Mesodermal cell (in vitro differentiated cells): ENCODE data around the gene CASZ1.

Experiments used
- H3K27ac ChIP-seq: 2 replicates; pipeline ENCODE4 v1.7.0; 2013; ENCODE audit warnings: mild to moderate bottlenecking, low read depth, low read length, moderate library complexity; ENCODE audit not compliant: severe bottlenecking
- H3K36me3 ChIP-seq: 2 replicates; pipeline ENCODE4 v1.7.1; 2013; ENCODE audit warnings: mild to moderate bottlenecking, low read length, moderate library complexity; ENCODE audit not compliant: control insufficient read depth, insufficient read depth
- H3K4me1 ChIP-seq: one replicate; pipeline ENCODE4 v1.7.1; 2013; ENCODE audit warnings: mild to moderate bottlenecking, low read length; ENCODE audit not compliant: insufficient read depth, control insufficient read depth, poor library complexity, severe bottlenecking
- H3K4me3 ChIP-seq: 2 replicates; pipeline ENCODE4 v1.7.0; 2013; ENCODE audit warnings: low read length, control low read depth, mild to moderate bottlenecking; ENCODE audit not compliant: insufficient read depth, poor library complexity, severe bottlenecking; ENCODE audit errors: extremely low read depth
- H3K9me3 ChIP-seq: 2 replicates; pipeline ENCODE4 v1.7.1; 2013; ENCODE audit warnings: mild to moderate bottlenecking, low read length, moderate library complexity; ENCODE audit not compliant: control insufficient read depth
- WGBS, 2 experiments: methylation state at CpG; one replicate each; pipeline ENCODE4 v1.1.5; 2013; ENCODE audit warnings: missing lambda C conversion rate in 2 of 2; ENCODE audit not compliant: insufficient coverage in 2 of 2; 5-methylcytosine and 5-hydroxymethylcytosine counted together

Gene CASZ1

DNA sequence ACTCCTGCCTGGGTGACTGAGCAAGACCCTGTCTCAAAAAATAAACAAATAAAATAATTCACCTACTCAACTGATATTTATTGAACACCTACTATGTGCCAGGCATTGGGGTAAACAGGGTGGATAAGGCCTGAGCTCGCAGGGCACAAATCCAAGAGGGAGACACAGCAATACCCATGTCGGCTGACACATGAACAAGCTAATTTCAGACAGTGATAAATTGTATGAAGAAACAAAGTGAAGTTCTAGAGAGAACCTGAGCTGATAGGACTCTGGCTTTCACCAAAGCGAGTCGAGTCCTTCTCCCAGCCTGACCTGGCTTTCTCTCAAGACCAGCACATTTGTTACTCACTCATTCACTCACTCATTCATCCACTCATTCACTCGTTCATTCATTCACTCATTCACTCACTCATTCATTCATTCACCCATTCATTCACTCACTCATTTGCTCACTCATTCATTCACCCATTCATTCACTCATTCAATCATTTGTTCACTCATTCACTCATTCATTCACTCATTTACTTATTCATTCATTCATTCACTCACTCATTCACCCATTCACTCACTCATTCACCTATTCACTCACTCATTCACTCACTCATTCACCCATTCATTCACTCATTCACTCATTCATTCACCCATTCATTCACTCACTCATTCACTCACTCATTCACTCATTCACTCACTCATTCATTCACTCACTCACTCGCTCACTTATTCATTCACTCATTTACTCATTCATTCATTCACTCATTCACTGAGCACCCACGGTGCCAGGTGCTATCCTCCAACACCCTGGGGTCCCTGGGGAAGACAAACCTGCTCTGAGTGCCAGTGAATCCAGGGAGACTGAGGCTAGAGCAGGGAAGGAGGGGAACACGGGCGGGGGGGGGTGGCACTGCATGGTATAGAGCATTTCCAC is 37.4 kb upstream of the CASZ1 start:
- Histone ChIP-seq H3K4me1 (peaks cover 8% of the 10 kb centered on the region), H3K36me3 (no peaks in the 10 kb centered on the region), H3K27ac (no peak overlapping the region), H3K4me3 (no peak overlapping the region), H3K9me3 (no peaks in the 10 kb centered on the region)
- 73 to 78% methylated on average over 6 of the region's 9 CpGs for WGBS, 2 experiments

DNA sequence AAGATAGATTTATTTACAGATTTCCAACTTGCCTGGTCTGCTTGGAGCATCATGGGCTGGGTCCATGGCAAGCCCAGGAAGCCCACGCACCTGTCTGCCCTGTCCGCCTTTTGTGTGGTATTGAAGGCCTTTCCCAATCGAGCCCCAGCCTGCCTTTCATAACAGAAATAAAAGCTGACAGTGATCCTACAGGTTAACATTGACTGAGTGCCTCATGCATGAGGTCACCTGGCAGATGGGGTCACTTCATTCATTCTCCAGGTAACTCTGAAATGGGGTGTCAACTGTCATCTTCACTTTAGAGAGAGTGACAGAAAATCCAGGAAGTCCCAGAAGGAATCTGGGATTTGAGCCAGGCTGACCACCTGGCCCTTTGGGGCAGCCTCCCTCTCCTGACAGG is 36.3 kb upstream of the CASZ1 start:
- Histone ChIP-seq H3K27ac (no peak overlapping the region), H3K9me3 (no peaks in the 10 kb centered on the region), H3K4me3 (no peak overlapping the region), H3K36me3 (no peaks in the 10 kb centered on the region), H3K4me1 (peaks cover 8% of the 10 kb centered on the region)
- WGBS, 2 experiments = 96 to 100% methylated on average over 2 to 3 of the region's 3 CpGs

DNA sequence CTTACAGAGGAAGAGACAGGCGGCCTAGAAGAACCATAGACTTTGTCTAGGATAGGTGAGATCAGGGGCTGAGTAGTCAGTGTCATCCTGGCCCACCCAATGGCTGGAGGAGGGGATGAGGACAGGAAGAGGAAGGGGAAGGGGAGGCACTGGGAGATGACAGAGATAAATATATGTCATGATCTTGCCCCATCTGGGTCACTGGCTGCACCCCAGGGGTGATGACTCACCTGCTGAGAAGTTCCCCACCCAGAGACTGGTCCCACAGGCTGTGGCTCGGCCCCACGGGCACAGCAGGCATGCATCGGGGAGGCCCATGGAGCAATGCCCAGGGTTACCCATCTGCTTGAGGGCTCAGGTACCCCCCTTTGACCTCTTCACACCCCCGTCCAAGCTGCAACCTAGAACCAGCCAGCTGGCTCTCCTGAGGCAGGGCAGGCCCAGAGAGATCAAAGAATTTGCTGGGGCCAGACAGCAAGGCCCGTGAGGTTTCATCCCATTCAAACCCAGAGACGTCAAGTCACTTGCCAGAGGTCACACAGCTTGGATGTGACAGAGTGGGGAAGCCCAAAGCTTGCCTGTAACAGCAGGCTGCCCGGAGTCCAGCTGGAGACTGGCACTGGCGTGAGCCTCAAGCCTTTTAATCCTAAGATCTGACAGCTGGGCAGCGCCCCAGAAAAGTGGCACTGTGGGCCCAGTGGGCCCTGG is 34.7 kb upstream of the CASZ1 start:
- H3K27ac ChIP-seq = no peak overlapping the region
- no peaks in the 10 kb centered on the region for H3K36me3 ChIP-seq
- no peaks in the 10 kb centered on the region for H3K9me3 ChIP-seq
- peaks cover 8% of the 10 kb centered on the region for H3K4me1 ChIP-seq
- WGBS, 2 experiments = 84% methylated on average over 9 to 10 of the region's 10 CpGs
- H3K4me3 ChIP-seq = no peak overlapping the region

DNA sequence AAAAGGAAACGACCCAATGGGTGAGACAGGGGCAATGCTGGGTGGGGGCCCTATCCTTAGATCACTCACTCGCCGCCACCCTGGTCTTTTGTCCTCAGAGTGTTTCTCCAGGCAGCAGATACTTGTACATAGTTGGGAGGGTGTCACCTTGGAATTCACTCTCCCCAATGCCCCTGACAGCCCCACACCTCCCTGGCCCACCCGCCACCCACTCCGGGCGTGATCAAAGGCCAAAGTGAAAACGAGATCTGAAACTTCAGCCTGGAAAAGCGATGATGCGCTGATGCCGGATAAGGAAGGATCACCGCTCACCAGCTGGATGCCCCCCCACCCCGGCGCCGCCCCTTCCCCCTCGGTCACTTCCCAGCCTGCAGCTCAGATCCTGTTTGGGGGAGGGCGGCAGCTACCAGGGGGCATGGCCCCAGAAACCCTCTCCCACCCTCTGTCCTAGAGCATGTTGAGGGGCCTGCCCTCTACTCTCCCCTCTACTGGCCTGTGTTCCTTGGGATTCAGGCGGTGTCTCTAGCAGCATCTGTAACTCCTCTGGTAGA is 33.6 kb upstream of the CASZ1 start:
- Histone ChIP-seq H3K4me1 (peaks cover 8% of the 10 kb centered on the region), H3K27ac (no peak overlapping the region), H3K4me3 (no peak overlapping the region), H3K9me3 (no peaks in the 10 kb centered on the region), H3K36me3 (no peaks in the 10 kb centered on the region)
- 69 to 74% methylated on average over 9 to 12 of the region's 17 CpGs for WGBS, 2 experiments

DNA sequence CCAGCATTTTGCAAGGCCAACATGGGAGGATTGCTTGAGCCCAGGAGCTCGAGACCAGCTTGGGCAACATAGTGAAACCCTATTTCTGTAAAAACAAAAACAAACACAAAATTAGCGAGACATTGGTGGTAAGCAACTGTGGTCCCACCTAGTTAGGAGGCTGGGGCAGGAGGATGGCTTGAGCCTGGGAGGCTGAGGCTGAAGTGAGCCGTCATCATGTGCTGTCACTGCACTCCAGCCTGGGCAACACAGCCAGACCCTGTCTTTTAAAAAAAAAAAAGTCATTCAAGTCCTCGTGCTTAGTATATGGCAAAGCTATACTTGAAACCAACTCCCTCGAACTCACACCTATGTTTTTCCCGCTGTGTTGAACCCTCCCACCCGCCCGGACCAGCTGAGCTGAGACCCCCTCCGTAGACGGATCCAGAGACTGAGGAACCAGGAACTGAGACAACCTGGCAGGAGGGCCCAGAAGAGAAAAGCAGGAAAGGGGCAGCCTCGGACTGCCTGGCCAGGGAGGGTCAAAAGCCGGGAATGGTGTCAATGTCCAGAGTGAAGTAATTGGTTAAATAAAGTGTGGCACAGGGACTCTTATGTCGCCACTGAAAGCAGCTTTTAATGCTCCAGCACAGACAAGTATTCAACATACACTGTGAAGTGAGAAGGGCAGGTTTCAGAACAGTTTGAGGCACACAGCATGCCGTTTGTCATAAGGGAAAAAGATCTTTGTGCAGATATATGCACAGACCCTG is 32.8 kb upstream of the CASZ1 start:
- 81 to 90% methylated on average over 12 of the region's 14 CpGs for WGBS, 2 experiments
- no peak overlapping the region for H3K27ac ChIP-seq
- no peaks in the 10 kb centered on the region for H3K9me3 ChIP-seq
- H3K4me1 ChIP-seq = peaks cover 8% of the 10 kb centered on the region
- H3K36me3 ChIP-seq = no peaks in the 10 kb centered on the region
- no peak overlapping the region for H3K4me3 ChIP-seq

DNA sequence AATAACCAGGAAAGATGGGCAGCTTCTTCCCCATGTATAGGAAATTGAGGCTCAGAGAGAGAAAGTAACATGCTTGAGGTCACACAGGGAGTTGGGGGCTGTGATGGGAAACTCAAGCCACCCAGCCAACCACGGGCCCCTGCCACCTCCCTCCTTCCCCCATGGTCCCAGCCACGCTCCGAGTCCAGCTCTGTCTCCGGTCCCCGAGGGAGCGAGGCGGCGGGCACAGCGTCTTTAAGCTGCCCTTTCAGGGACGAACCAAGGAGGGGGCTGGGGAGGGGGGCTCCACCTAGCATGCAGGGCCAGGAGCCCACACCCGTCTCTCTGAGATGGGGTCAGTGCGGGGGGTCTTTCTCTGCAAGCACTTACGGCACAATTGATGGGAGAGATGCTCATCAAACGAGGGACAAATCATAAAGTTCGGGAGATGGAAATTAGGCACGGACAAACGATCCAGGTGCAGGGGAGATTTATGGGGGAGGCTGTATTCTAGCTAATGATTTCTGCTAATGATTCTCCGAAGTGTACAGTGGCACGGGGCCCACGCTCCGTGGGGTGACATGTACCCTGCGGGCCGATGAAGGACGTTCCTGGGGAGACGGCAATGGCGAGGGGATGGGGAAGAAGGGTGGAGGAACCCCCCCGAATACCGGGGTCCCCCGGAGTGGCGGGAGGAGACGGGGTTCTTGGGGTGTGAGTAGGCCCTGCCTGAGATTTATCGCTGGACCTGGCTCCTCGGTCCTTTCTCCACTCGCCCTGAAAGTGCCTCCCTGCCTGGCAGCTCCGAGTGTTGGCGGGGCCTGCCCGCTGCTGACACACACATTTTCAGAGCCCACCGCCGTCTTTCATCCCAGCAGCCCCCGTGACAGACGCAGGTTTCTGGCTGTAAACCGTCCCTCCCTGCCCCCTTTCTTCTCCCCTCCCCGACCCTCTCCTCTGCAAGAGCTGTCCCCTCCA is 31.2 kb upstream of the CASZ1 start:
- 91 to 92% methylated on average over 35 to 37 of the region's 43 CpGs for WGBS, 2 experiments
- H3K4me3 ChIP-seq = no peak overlapping the region
- H3K36me3 ChIP-seq = no peaks in the 10 kb centered on the region
- no peak overlapping the region for H3K27ac ChIP-seq
- no peaks in the 10 kb centered on the region for H3K9me3 ChIP-seq
- H3K4me1 ChIP-seq = peaks cover 13% of the 10 kb centered on the region

DNA sequence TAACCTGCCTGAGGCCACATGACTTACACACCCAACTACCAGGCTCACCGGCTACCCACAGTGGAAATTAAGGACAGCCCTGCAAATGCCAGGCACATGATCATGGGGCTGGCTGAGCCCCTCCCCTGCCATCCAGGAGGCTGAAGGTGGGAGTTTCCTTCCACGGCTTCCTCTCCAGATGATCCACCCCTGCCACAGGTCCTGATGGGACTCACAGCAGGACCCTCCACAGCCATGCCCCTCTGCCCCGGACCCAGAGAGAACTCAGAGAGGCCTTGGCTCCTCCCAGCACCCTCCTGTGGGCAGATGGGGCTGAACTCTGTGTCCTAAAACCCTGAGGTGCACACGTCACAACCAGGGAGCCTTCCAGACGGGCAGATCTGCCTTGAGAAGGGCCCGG is 29.1 kb upstream of the CASZ1 start:
- H3K4me3 ChIP-seq = no peak overlapping the region
- no peak overlapping the region for H3K27ac ChIP-seq
- peaks cover 10% of the 10 kb centered on the region for H3K4me1 ChIP-seq
- no peaks in the 10 kb centered on the region for H3K36me3 ChIP-seq
- WGBS, 2 experiments = 82 to 85% methylated on average over 6 of the region's 6 CpGs
- no peaks in the 10 kb centered on the region for H3K9me3 ChIP-seq

DNA sequence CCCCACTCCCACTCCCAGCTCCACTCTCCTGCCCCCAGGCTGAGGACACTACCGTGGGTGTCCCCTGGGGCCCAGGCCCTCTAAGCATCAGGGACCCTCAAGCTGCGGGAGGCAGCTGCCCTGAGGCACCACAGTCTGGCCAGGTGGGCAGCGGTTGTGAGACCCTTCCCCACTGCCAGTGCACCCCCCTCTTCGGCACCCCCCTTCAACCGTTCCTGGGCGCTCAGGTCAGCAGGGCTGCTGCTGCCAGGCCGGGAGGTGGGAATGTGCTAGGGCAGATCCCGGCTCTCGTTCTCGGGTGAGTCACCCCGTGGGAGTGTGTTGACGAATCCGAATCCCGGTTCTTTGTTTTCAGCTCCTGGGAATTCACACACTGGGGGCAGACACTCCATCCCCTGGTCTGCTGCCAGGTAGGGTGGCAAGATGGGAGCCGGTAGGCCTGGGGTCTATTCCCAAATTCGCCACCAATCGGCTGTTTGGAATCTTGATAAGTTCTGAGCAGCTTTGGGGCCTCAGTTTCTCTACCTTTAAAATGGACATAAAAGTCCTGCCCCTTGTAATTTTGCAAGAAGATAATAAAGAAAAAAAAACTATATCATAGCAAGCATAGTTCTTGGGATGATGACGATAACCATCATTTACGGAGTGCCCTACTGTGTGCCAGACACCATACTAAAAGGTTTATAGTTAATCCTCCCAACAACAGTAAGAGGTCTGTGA is 28.5 kb upstream of the CASZ1 start:
- H3K4me1 ChIP-seq = peaks cover 5% of the 10 kb centered on the region
- H3K36me3 ChIP-seq = no peaks in the 10 kb centered on the region
- no peaks in the 10 kb centered on the region for H3K9me3 ChIP-seq
- no peak overlapping the region for H3K4me3 ChIP-seq
- 69% methylated on average over 8 to 17 of the region's 19 CpGs for WGBS, 2 experiments
- no peak overlapping the region for H3K27ac ChIP-seq

DNA sequence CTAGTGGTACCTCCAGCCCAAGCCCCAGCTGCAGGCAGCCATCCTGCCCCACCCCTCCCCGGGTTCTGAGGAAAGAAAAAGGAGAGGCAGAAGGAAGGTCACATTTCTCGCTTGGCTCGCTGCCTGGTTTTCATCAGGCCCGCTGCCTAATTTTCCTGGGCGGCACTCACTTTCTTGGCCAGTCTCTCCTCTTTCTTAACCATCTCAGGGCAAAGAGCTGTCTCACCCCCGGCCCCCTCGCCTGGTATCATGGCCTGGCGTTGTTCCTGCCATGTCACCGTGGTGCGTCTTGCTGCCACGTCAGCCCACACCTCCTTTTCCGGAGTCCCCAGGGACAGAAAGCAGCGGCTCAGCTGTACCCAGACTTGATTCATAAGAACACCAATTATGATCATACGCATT is 26.6 kb upstream of the CASZ1 start:
- H3K36me3 ChIP-seq = no peaks in the 10 kb centered on the region
- no peak overlapping the region for H3K27ac ChIP-seq
- H3K4me3 ChIP-seq = no peak overlapping the region
- 86 to 91% methylated on average over 10 to 14 of the region's 14 CpGs for WGBS, 2 experiments
- H3K9me3 ChIP-seq = no peaks in the 10 kb centered on the region
- peaks cover 5% of the 10 kb centered on the region for H3K4me1 ChIP-seq
